KMS-11 (cell line): ENCODE measurements around the gene AIRE.
"Not testable (repeated sequence)": the region's sequence is repeated elsewhere in the genome, so short reads cannot be mapped to it uniquely, and the experiment has no call there.

Experiments used
- H2AFZ ChIP-seq: fragments of 200-600 bp; sonication (generic); 2 replicates; pipeline ENCODE4 v1.6.1; 2016; ENCODE audit warnings: antibody characterized with exemption, mixed run types, low read depth
- H3K27ac ChIP-seq: fragments of 200-600 bp; sonication (generic); 2 replicates; pipeline ENCODE4 v1.6.1; 2016; ENCODE audit warnings: mild to moderate bottlenecking, mixed run types
- H3K27me3 ChIP-seq: fragments of 200-600 bp; sonication (generic); 2 replicates; pipeline ENCODE4 v1.6.1; 2017; ENCODE audit warnings: mild to moderate bottlenecking, low read depth, mixed run types, moderate library complexity; ENCODE audit not compliant: insufficient read depth
- H3K36me3 ChIP-seq: fragments of 200-600 bp; sonication (generic); 2 replicates; pipeline ENCODE4 v1.6.1; 2017; ENCODE audit warnings: mild to moderate bottlenecking, mixed run types; ENCODE audit not compliant: insufficient read depth
- H3K4me1 ChIP-seq: fragments of 200-600 bp; sonication (generic); 2 replicates; pipeline ENCODE4 v1.6.1; 2016; ENCODE audit warnings: mild to moderate bottlenecking, low read depth, mixed run types; ENCODE audit not compliant: poor library complexity, severe bottlenecking
- H3K4me2 ChIP-seq: fragments of 200-600 bp; sonication (generic); 2 replicates; pipeline ENCODE4 v1.7.0; 2016; ENCODE audit warnings: mild to moderate bottlenecking, mixed run types
- H3K4me3 ChIP-seq: fragments of 200-600 bp; sonication (generic); IDR thresholded peaks from 2 replicates; pipeline ENCODE4 v1.6.1; 2017; ENCODE audit warnings: low read depth, low read length, mixed read lengths; ENCODE audit not compliant: insufficient read depth
- H3K79me2 ChIP-seq: fragments of 200-600 bp; sonication (generic); 2 replicates; pipeline ENCODE4 v1.6.1; 2016; ENCODE audit warnings: low read depth, mixed run types; ENCODE audit not compliant: insufficient read depth
- H3K9ac ChIP-seq: fragments of 200-600 bp; sonication (generic); 2 replicates; pipeline ENCODE4 v1.6.1; 2016; ENCODE audit warnings: mild to moderate bottlenecking, mixed run types
- H4K20me1 ChIP-seq: fragments of 200-600 bp; sonication (generic); 2 replicates; pipeline ENCODE4 v1.6.1; 2016; ENCODE audit warnings: mild to moderate bottlenecking, mixed run types; ENCODE audit not compliant: insufficient read depth
- TF ChIP-seq, protein P1 (sequence below): fragments of 200-600 bp; sonication (generic); conservative IDR thresholded peaks from 2 replicates; pipeline ENCODE4 v1.6.1; 2017; ENCODE audit warnings: low read depth, mild to moderate bottlenecking, antibody characterized with exemption, low read length, moderate library complexity, mixed read lengths

The AIRE gene

DNA sequence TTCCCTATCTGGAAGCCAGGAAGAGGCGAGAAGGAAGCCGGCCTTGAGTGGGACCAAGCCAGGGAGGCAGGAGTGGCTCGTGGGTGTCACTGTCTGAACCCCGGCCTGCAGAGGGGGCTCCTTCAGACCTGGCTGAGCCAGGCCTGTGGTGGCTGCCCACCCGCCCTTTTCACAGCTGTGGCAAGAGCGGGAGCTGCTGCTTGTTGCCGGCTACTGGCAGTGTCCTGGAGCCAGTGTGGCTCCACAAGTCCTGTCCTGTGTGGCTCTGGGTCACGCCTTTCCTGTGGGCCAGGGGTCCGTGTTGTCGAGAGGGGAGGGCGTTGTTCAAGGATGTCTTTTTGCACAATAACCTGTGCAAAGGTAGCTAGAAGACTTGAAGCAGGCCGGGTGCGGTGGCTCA is 15.5 kb downstream of the AIRE start:
- Histone ChIP-seq H3K4me1 (peaks cover 43% of the 10 kb centered on the region), H3K9ac (peak overlapping the region; percentile 72; the same call in 1 of the 2 replicates), H4K20me1 (no peaks in the 10 kb centered on the region), H3K27me3 (no peaks in the 10 kb centered on the region), H3K79me2 (peaks cover 46% of the 10 kb centered on the region), H3K4me2 (peak overlapping the region; percentile 95), H3K36me3 (no peaks in the 10 kb centered on the region), H3K4me3 (no peak overlapping the region), H3K27ac (no peak overlapping the region; the same call in 1 of the 2 replicates), H2AFZ (no peak overlapping the region)
- TF ChIP-seq, protein P1, sequence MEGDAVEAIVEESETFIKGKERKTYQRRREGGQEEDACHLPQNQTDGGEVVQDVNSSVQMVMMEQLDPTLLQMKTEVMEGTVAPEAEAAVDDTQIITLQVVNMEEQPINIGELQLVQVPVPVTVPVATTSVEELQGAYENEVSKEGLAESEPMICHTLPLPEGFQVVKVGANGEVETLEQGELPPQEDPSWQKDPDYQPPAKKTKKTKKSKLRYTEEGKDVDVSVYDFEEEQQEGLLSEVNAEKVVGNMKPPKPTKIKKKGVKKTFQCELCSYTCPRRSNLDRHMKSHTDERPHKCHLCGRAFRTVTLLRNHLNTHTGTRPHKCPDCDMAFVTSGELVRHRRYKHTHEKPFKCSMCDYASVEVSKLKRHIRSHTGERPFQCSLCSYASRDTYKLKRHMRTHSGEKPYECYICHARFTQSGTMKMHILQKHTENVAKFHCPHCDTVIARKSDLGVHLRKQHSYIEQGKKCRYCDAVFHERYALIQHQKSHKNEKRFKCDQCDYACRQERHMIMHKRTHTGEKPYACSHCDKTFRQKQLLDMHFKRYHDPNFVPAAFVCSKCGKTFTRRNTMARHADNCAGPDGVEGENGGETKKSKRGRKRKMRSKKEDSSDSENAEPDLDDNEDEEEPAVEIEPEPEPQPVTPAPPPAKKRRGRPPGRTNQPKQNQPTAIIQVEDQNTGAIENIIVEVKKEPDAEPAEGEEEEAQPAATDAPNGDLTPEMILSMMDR = no peak

DNA sequence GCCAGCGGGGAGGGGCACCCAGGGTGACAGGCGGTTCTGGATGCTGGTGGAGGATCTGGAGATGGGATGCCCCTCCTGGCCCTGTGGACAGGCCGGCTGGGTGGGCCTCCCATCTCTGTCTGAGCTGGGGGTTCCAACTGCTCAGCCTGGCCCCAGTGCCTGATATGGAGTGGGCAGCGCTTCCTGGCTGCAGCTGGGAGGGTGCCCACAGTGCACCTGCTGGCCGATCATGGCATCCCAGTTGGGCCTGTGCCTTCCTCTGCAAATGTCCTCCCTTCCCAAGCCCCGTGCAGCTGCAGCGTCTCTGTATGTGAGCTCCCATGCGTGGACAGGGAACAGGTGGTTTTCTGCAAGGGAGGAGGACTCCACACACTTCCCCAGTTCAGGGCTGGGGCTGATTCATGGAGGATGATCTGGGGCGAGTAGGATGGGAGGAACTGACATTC is 16.3 kb downstream of the AIRE start:
- H3K4me3 ChIP-seq = no peak overlapping the region
- no peaks in the 10 kb centered on the region for H4K20me1 ChIP-seq
- no peaks in the 10 kb centered on the region for H3K36me3 ChIP-seq
- H3K79me2 ChIP-seq = peaks cover 52% of the 10 kb centered on the region
- peak overlapping the region; percentile 95; the same call in 1 of the 2 replicates for H3K4me2 ChIP-seq
- no peak overlapping the region for H3K9ac ChIP-seq
- H3K27me3 ChIP-seq = no peaks in the 10 kb centered on the region
- peaks cover 39% of the 10 kb centered on the region for H3K4me1 ChIP-seq
- H2AFZ ChIP-seq = no peak overlapping the region
- no peak overlapping the region for H3K27ac ChIP-seq
- TF ChIP-seq, protein P1 = no peak

DNA sequence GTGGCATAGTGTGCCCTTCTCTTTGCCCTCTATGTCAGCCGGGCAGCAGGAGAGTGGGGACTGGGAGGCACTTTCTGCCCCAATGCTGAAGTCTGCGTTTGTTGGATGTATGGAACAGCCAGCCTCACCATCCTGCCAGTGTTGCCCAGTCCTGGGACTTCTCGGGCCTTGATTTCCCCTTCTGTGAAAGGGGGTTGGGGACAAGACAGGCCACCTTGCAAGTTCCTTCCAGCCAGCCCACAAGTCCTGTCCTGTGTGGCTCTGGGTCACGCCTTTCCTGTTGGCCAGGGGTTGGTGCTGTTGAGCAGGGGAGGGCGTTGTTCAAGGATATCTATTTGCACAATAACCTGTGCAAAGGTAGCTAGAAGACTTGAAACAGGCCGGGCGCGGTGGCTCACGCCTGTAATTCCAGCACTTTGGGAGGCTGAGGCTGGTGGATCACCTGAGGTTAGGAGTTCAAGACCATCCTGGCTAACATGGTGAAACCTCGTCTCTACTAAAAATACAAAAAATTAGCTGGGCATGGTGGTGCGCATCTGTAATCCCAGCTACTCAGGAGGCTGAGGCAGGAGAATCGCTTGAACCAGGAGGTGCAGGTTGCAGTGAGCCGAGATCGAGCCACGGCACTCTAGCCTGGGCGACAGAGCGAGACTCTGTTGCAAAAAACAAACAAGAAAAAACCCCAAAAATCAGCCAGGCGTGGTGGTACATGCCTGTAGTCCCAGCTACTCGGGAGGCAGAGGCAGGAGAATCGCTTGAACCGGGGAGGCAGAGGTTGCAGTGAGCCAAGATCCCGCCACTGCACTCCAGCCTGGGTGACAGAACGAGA is 17.1 kb downstream of the AIRE start:
- Histone ChIP-seq H3K79me2 (peaks cover 60% of the 10 kb centered on the region), H3K4me1 (peaks cover 31% of the 10 kb centered on the region)
- H3K9ac ChIP-seq, H3K36me3 ChIP-seq, H3K4me3 ChIP-seq, H4K20me1 ChIP-seq, H2AFZ ChIP-seq, H3K27ac ChIP-seq, H3K4me2 ChIP-seq, H3K27me3 ChIP-seq: not testable (repeated sequence)

DNA sequence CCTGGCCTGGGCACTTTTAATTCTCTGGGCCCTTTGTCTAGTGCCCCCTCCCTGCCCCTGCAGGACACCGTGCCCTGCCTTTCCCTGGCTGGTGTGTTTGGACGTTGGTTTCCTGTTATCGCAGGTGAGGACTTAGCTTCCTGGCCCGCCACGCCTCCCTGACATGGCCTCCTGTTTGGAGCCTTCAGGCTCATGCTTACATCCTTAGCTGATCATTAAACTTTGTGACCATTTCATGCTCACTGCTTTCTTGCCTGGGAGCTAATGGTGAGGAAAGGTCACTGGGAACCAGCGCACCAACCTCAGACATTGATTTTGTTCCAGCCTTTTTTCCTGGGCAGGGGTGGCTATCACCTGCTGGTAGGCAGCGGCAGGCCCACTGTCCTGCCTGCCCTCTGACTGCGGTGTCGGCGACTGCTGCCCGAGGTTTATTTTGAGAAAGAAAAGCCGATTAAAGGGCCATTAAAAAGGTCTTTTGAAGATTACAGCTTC is 17.9 kb downstream of the AIRE start:
- Histone ChIP-seq H3K4me2 (no peak overlapping the region), H3K79me2 (peaks cover 60% of the 10 kb centered on the region), H4K20me1 (no peaks in the 10 kb centered on the region)

More for the DNA sequence above, 17.9 kb downstream of the AIRE start:
- Histone ChIP-seq H3K27ac (no peak overlapping the region; the same call in 1 of the 2 replicates), H3K27me3 (no peaks in the 10 kb centered on the region), H3K4me1 (peaks cover 24% of the 10 kb centered on the region), H3K9ac (no peak overlapping the region), H3K4me3 (no peak overlapping the region), H3K36me3 (no peaks in the 10 kb centered on the region), H2AFZ (no peak overlapping the region)
- TF ChIP-seq, protein P1 = no peak
